Inferior parietal cortex (tissue), 1 donor: ENCODE data around the gene CD79B.
"Not testable (repeated sequence)": the region's sequence is repeated elsewhere in the genome, so short reads cannot be mapped to it uniquely, and the experiment has no call there.

ENCODE experiments used
- DNase-seq: peaks from one replicate; pipeline ENCODE4 v3.0.0-alpha.2; 2016; ENCODE audit errors: extremely low spot score

CD79B gene

DNA sequence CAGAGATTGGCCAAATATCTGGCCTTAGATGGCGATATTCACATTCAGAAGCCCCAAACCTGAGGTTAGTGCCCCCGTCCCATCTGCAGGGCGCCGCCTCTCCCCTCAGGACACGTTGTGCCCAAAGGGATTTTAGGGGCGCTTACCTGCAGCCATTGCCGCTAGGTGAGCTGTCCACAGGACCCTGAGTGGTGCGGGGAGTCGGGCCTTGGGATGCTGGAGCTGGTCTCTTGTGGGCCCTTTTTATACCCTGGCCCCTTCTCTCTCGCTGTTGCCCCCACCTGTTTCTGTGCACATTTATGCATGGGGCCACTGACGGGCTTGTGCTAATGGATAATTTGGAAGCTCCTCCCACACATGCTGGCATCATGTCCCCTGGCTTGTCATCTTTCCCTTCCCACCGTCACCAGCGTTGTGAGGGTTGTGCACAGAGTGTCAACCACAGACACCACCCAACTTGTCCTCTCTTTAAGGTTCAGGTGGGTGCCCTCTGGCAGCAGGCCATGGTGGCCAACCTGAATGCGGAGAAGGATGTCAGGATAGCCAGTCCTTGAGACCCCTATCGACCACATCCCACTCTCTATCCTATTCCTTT, 21.0 kb downstream of the CD79B start, which contains the start of gene CSHL1:
Gene CSHL1, minus strand, starts transcription at position 218 of the 595 bp plus-strand sequence. Its CDS starts 62 bp downstream, at position 156.
- no peak for DNase-seq

DNA sequence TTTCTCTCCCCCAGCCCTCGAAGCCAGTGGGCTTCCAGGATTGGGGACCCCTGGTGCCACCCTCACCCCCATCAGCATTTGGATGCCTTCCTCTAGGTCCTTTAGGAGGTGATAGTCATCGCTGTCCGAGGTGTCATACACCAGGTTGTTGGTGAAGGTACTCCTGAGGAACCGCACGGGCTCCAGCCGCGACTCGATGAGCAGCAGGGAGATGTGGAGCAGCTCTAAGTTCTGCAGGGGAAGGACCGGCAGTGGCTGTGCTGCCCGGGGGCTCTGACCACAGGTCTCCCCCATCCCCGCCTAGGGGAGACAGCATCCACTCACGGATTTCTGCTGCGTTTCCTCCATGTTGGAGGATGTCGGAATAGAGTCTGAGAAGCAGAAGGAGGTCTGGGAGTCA, 22.0 kb downstream of the CD79B start:
- DNase-seq = no peak

DNA sequence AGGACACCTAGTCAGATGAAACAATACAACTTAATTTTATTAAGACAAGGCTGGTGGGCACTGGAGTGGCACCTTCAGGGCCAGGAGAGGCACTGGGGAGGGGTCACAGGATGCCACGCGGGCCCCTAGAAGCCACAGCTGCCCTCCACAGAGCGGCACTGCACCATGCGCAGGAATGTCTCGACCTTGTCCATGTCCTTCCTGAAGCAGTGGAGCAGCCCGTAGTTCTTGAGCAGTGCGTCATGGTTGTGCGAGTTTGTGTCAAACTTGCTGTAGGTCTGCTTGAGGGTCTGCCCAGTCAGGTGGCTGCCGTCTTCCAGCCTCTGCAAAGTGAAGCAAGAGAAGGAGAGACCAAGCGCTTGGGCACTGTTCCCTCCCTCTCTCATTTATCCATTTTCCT, 22.5 kb downstream of the CD79B start:
- not testable (repeated sequence) for DNase-seq

DNA sequence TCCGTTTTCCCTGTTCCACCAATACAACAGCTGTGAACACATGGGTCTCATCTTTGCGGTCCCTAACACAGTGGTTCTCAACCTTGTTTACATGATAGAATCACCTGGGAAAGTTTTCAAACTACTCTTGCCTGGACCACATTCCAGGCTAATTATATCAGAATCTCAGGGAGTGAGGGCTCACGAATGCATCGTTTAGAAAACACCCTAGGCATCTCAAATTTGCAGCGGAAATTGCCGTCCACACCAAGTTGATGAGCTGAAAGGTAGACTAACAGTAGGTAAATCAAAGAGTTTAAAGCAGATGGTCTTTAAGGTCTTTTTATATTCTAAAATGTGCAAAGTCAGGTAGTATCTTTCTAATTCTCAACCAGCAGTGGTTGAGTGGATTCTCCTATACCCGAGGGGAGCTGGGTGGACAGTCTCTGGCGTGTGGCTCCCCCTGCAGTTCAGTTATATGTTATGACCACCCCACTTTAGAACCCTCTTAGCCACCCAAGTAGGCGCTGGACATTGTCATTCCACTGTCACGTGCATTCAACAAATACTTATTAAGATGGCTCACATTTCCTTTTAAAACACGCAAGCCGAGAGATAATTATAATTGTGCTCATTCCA, 24.9 kb downstream of the CD79B start:
- DNase-seq = not testable (repeated sequence)

DNA sequence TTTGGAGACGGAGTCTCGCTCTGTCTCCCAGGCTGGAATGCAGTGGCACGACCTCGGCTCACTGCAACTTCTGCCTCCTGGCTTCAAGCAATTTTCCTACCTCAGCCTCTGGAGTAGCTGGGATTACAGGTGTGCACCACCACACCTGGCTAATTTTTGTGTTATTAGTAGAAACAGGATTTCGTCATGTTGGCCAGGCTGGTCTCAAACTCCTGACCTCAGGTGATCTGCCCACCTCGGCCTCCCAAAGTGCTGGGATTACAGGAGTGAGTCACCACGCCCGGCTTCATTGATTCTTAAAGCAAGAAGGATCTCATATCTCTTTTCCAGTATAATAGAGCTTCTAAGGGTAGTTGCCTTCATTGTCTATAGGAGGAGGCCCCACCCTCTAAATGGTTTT, 27.3 kb downstream of the CD79B start:
- not testable (repeated sequence) for DNase-seq

DNA sequence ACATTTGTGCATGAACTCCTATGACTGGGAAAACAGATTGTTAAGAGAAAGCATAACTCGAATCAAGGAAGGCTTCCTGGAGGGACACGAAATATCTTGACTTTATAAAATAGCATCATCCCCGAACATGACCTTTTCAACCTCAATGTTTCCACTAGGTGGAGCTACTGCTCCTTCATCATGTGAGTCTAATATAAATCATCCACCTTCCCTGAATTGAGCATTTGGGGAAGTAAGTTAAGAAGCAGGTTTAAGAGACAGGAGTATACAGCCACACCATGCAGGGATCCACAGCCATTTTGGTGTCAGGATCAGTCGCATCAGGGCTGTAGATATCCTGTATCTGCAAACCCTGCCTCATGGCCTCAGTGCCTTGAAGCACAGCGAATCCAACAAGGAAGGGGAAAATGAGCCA, 28.3 kb downstream of the CD79B start:
- DNase-seq = not testable (repeated sequence)

DNA sequence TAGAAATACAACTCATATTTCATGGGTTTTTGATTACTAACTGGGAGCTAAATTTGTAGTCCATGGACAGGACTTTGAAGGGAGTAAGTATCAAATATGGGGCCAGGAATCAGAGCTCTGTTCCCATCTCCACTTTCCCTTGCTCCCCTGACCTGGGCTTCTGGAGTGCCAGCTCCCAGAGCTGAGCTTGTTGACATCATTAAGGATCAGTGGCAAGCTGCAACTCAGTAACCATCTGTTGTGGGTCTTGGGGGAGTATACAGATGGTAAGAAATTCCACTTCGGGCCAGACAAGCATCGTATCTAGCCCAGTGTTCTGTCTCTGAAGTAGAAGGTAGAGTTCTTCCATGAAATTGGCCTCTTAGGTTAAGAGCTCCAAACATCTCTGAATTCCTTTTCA, 30.2 kb downstream of the CD79B start:
- not testable (repeated sequence) for DNase-seq

DNA sequence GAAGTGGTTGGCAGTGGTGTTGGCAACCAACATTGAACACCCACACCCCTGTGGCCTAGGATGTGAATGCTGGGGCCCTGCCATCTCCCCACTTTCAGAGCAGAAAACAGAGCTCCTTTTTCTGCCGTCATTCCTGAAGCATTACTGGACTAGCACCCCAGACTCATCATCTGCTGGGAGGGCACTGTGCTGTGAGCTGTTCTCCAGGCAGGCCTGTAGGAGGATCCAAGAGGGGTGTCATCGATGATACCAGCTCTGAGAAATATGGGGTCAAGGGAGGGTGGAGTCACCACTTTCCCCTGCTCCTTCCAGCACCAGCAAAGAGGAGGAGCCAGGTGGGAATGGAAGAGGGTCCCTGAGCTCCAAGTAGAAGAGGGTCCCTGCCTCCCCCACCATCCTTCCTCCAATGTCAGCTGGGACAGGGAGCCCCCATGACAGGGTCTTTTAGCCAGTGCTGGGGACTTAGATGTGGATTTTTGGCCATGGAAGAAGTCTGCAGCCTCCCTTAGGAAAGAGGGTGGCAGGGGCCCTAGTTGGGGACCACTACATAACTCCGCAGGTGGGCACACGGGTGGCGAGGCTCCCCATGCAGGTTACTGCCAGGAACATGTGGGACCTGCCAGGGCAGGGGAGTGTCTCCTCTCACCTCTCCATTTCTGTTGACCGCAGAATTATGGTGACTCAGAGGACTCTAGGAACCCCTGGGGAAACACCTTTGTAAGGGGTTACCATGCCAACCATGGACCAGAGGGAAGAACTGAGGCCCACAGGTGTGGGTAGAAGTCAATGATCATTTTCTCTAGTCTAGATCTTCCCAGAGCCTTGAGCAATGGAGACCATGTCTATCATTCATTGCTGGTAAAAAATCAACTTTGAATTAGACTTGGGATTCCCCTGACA, 33.0 kb downstream of the CD79B start:
- DNase-seq = not testable (repeated sequence)

DNA sequence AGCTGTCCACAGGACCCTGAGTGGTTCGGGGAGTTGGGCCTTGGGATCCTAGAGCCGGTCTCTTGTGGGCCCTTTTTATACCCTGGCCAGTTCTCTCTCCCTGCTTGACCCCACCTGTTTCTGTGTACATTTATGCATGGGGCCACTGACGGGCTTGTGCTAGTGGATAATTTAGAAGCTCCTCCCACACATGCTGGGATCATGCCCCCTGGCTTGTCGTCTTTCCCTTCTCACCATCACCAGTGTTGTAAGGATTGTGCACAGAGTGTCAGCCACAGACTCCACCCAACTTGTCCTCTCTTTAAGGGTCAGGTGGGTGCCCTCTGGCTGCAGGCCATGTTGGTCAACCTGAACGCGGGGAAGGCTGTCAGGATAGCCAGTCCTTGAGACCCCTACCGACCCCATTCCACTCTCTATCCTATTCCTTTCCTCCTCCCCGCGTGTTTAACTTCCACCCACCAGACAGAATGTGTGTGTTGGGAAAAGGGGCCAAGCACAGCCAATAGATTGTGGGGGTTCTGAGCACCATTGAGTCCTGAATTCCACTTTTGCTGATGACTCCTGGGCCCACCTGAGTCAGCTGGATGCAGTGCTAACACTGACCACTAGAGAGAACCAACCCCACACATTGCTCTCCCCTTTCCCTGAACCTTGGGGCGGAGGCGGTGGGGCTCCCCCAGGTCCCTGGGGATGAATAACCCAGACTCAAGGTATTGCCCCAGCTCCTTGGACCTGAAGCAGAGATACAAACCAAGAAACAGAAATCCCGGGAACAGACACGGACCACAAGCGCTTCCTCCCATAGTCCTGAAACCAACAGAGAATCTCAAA, 35.4 kb downstream of the CD79B start, which contains the start of gene CSH1:
Gene CSH1, minus strand, starts transcription at position 51 of the 831 bp plus-strand sequence. CDS start 63 bp downstream, outside the sequence.
- not testable (repeated sequence) for DNase-seq

DNA sequence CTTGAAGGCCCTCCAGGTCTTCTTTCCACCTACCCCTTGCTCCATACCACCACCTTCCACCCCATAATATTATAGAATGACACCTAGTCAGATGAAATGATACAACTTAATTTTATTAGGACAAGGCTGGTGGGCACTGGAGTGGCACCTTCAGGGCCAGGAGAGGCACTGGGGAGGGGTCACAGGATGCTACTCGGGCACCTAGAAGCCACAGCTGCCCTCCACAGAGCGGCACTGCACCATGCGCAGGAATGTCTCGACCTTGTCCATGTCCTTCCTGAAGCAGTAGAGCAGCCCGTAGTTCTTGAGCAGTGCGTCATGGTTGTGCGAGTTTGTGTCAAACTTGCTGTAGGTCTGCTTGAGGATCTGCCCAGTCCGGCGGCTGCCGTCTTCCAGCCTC, 37.3 kb downstream of the CD79B start:
- not testable (repeated sequence) for DNase-seq

DNA sequence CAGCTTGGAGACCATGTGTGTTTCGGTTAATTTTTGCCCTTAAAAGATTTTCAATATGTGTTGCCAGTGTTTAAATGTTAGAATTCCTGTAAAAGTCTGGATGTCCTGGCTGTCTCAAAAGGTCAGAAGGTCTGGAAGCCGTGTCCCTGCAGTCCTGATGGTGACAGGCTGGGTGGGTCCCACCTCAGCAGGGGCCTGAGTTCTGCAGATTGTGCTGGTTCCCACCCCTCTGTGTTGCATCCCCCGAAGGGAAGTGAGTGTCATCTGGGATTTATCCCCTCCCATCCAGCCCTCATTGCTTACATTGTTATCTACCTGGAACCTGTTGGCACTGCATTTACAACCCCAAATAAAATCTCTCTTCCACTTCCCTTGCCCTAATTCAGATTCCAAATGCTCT, 38.1 kb downstream of the CD79B start:
- DNase-seq = not testable (repeated sequence)

DNA sequence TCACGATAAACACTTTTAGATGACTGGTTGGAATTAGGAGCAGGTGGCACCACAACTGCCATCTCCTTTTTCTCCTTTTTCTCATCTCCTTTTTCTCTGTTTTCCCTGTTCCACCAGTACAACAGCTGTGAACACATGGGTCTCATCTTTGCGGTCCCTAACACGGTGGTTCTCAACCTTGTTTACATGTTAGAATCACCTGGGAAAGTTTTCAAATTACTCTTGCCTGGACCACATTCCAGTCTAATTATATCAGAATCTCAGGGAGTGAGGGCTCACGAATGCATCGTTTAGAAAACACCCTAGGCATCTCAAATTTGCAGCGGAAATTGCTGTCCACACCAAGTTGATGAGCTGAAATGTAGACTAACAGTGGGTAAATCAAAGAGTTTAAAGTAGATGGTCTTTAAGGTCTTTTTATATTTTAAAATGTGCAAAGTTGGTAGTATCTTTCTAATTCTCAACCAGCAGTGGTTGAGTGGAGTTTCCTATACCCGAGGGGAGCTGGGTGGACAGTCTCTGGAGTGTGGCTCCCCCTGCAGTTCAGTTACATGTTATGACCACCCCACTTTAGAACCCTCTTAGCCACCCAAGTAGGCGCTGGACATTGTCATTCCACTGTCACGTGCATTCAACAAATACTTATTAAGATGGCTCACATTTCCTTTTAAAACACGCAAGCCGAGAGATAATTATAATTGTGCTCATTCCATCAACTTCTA, 39.7 kb downstream of the CD79B start:
- not testable (repeated sequence) for DNase-seq

DNA sequence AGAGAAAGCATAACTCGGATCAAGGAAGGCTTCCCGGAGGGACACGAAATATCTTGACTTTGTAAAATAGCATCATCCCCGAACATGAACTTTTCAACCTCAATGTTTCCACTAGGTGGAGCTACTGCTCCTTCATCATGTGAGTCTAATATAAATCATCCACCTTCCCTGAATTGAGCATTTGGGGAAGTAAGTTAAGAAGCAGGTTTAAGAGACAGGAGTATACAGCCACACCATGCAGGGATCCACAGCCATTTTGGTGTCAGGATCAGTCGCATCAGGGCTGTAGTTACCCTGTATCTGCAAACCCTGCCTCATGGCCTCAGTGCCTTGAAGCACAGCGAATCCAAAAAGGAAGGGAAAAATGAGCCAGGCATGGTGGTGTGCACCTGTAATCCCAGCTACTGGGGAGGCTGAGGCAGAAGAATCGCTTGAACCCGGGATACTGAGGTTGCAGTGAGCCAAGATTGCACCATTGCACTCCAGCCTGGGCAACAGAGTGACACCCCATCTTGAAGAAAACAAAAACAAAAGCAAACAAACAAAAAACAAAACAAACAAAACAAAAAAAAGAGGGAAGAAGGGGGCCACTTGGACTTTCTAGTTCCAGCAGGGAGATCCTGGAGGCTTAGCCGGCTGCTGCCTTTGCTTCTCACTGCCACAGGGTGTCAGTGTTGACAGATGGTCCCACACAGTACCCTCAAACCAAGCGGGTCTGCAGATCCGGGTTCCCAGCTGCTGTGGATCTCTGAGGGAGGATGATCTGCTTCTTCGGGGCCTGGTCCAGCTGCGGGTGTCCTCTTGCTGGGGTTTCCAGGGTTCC, 42.9 kb downstream of the CD79B start:
- DNase-seq = peak; percentile 22

DNA sequence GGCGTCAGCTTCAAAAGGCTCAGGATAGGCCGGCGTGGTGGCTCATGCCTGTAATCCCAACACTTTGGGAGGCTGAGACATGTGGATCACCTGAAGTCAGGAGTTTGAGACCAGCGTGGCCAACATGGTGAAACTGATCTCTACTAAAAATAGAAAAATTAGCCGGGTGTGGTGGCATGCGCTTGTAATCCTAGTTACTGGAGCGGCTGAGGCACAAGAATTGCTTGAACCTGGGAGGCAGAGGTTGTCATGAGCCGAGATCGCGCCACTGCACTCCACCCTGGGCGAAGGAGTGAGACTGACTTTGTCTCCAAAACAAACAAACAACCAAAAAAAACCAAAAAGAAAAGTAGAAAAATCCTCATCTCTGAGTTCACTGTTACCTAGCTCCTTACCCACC, 47.0 kb downstream of the CD79B start:
- DNase-seq = not testable (repeated sequence)

DNA sequence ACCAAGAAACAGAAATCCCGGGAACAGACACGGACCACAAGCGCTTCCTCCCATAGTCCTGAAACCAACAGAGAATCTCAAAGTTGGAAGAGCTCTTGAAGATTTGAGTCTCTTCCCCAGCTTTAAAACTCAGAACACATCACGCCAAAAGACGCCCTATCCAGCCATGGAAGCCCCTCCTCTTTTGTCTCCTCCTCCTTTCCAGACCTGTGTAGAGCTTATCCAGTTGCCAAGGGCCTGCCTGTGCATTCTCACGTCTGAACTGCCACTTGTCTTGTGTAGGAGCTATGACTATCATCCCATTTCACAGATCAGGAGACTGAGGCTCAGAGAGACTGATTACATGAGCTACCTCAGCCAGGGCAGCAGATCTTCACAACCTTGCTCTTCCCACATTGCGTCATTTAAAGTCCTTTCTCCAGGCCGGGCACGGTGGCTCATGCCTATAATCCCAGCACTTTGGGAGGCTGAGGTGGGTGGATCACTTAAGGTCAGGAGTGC, 49.5 kb downstream of the CD79B start:
- DNase-seq = not testable (repeated sequence)

DNA sequence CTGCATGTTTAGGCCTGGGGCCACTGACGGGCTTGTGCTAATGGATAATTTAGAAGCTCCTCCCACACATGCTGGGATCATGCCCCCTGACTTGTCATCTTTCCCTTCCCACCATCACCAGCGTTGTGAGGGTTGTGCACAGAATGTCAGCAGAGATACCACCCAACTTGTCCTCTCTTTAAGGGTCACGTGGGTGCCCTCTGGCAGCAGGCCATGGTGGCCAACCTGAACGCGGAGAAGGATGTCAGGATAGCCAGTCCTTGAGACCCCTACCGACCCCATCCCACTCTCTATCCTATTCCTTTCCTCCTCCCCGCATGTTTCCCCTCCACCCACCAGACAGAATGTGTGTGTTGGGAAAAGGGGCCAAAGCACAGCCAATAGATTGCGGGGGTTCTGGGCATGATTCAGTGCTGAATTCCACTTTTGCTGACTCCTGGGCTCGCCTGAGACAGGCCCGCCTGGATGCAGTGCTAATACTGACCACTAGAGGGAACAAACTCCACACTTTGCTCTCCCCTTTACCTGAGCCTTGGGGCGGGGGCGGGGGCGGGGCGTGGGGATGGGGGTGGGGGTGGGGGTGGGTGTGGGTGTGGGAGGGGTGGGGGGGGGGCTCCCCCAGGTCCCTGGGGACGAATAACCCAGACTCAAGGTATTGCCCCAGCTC, 50.1 kb downstream of the CD79B start, which contains the start of gene GH2:
Gene GH2, minus strand, starts transcription at position 10 of the 667 bp plus-strand sequence. CDS start 143 bp downstream, outside the sequence.
- DNase-seq = peak; percentile 17

DNA sequence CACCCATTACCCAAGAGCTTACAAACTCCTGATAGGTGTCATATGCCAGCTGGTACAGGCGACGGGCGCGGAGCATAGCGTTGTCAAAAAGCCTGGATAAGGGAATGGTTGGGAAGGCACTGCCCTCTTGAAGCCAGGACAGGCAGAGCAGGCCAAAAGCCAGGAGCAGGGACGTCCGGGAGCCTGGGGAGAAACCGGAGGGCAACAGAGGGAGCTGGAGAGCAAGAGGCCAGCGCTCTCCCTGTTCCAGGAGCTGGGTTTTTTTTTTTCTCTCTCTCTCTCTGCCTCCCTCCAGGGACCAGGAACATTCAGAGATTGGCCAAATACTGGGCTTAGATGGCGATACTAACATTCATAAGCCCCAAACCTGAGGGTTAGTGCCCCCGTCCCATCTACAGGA, 50.8 kb downstream of the CD79B start:
- DNase-seq = not testable (repeated sequence)

DNA sequence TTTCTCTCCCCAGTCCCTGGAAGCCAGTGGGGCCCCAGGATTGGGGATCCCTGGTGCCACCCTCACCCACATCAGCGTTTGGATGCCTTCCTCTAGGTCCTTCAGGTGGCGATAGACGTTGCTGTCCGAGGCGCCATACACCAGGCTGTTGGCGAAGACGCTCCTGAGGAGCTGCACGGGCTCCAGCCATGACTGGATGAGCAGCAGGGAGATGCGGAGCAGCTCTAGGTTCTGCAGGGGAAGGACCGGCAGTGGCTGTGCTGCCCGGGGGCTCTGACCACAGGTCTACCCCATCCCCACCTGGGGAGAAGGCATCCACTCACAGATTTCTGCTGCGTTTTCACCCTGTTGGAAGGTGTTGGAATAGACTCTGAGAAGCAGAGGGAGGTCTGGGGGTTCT, 51.4 kb downstream of the CD79B start:
- DNase-seq = no peak
